Peyer's patch (tissue), 4 donors: Measurements from ENCODE around the gene PDE3A.

Experiments used
- POLR2A ChIP-seq, 2 donors: fragments of 450-650 bp; IDR thresholded peaks; one replicate each; pipeline ENCODE4 v1.5.1; 2017; ENCODE audit warnings: antibody characterized with exemption in 2 of 2, mild to moderate bottlenecking in 2 of 2, moderate library complexity in 2 of 2
- TF ChIP-seq, protein P1 (sequence below), 6 experiments: fragments of 450-650 bp in 4 of 6; fragments of 200-600 bp in 2 of 6; sonication (generic) in 1 of 6; IDR thresholded peaks; one replicate each; pipeline ENCODE4 v1.5.1; 2017 to 2019; ENCODE audit warnings: antibody characterized with exemption in 6 of 6, mild to moderate bottlenecking in 3 of 6, moderate library complexity in 1 of 6

DNA sequence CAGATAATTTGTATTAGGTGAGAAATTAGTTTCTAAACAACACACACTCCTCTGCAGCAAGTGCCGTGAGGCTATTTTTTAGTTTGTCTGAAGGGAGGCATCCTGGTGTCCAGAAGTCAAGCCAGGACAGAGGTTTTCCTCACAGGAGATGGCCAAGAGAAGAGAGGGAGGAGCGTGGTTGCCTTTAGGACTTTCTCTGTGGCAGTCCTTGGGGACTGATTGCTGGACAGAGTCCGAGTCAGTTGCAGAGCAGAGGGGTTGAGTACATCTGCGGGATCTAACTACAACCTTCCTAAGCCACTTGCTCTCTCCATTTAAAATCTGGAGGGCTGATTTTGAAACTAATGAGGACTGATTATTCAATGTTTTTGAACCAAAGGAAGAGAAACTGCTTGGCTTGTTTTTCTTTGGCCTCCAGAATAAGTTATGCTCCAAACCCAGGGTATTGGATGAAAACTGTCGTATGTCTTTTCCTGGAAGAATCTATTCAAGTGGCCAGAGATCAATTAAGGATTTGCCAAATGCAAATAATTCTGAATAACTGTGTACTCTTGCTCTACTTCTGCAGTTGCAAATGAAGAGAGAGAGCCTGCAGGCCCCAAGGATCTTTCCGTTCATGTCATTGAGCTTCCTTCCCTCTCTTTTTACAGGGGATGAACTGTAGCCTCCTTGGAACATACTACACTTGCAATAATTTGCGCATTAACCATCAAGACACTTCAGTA, 328.0 kb downstream of the PDE3A start:
- TF ChIP-seq, protein P1, sequence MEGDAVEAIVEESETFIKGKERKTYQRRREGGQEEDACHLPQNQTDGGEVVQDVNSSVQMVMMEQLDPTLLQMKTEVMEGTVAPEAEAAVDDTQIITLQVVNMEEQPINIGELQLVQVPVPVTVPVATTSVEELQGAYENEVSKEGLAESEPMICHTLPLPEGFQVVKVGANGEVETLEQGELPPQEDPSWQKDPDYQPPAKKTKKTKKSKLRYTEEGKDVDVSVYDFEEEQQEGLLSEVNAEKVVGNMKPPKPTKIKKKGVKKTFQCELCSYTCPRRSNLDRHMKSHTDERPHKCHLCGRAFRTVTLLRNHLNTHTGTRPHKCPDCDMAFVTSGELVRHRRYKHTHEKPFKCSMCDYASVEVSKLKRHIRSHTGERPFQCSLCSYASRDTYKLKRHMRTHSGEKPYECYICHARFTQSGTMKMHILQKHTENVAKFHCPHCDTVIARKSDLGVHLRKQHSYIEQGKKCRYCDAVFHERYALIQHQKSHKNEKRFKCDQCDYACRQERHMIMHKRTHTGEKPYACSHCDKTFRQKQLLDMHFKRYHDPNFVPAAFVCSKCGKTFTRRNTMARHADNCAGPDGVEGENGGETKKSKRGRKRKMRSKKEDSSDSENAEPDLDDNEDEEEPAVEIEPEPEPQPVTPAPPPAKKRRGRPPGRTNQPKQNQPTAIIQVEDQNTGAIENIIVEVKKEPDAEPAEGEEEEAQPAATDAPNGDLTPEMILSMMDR (IDR thresholded peaks at IDR 0.05) = no peak
- TF ChIP-seq POLR2A (IDR thresholded peaks at IDR 0.05) = no peak
